WERI-Rb-1 (cell line): Measurements from ENCODE around the gene LRP1B.
A peak's percentile ranks its signal among the peaks of the same experiment; 100 is the strongest.

Experiments
- DNase-seq: peaks from one replicate; pipeline ENCODE4 v3.0.0-alpha.2; 2020
- H3K27ac ChIP-seq: fragments of 250-450 bp; sonication (Bioruptor Pico); 2 replicates; pipeline ENCODE4 v1.5.1; 2020; ENCODE audit warnings: mild to moderate bottlenecking, moderate library complexity
- H3K27me3 ChIP-seq: fragments of 250-450 bp; sonication (Bioruptor Pico); 2 replicates; pipeline ENCODE4 v1.5.1; 2021; ENCODE audit warnings: mild to moderate bottlenecking, low read depth, moderate library complexity; ENCODE audit not compliant: insufficient read depth, severe bottlenecking
- H3K36me3 ChIP-seq: fragments of 250-450 bp; sonication (Bioruptor Pico); 2 replicates; pipeline ENCODE4 v1.5.1; 2020; ENCODE audit warnings: mild to moderate bottlenecking, moderate library complexity
- H3K4me3 ChIP-seq: 2 replicates; pipeline ENCODE4 v1.5.1; 2011; ENCODE audit warnings: low read depth, mild to moderate bottlenecking, control low read depth, low read length
- H3K9me3 ChIP-seq: fragments of 250-450 bp; sonication (Bioruptor Pico); 2 replicates; pipeline ENCODE4 v1.5.1; 2021; ENCODE audit warnings: mild to moderate bottlenecking, moderate library complexity; ENCODE audit not compliant: severe bottlenecking
- CTCF ChIP-seq: IDR thresholded peaks from 2 replicates; pipeline ENCODE4 v1.5.1; 2011; ENCODE audit warnings: low read depth, mild to moderate bottlenecking, control low read depth, inconsistent platforms, low read length

Gene LRP1B

GRCh38 chr2:142170847-142171246 is 40.0 kb upstream of the LRP1B start:
- TF ChIP-seq CTCF = no peak
- no peak overlapping the region for H3K4me3 ChIP-seq

GRCh38 chr2:142165790-142166189 is 35.0 kb upstream of the LRP1B start:
- Histone ChIP-seq H3K27ac (no peak overlapping the region), H3K9me3 (no peaks in the 10 kb centered on the region), H3K27me3 (no peaks in the 10 kb centered on the region), H3K4me3 (no peak overlapping the region), H3K36me3 (no peaks in the 10 kb centered on the region)
- peak; percentile 66 for TF ChIP-seq CTCF
- DNase-seq = peak; percentile 66

More at GRCh38 chr2:142170847-142171246, 40.0 kb upstream of the LRP1B start:
- H3K36me3 ChIP-seq = no peaks in the 10 kb centered on the region
- H3K27me3 ChIP-seq = no peaks in the 10 kb centered on the region
- no peaks in the 10 kb centered on the region for H3K9me3 ChIP-seq
- H3K27ac ChIP-seq = no peak overlapping the region
- DNase-seq = no peak

GRCh38 chr2:142153601-142154000 is 22.8 kb upstream of the LRP1B start:
- DNase-seq = no peak
- H3K9me3 ChIP-seq = no peaks in the 10 kb centered on the region
- no peaks in the 10 kb centered on the region for H3K36me3 ChIP-seq
- H3K4me3 ChIP-seq = no peak overlapping the region
- H3K27ac ChIP-seq = no peak overlapping the region
- H3K27me3 ChIP-seq = no peaks in the 10 kb centered on the region
- TF ChIP-seq CTCF = no peak

DNA sequence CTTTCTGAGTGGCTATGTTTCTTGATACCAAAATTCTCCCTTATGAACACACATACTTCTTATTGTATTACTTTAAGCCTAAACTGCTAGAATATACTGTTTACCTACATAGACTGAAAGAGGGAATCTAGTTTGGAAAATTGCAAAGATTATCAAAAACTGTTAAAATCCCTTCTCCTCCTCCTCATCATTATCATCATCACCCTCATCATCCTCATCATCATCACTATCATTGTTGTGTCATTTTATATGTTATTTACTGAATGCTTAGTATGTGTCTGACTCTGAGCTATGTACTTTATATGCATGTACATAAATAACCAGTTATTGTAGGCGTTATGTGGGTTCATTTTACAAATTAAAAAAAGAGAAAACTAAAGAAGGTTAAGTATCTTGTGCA is 19.6 kb upstream of the LRP1B start:
- Histone ChIP-seq H3K4me3 (no peak overlapping the region), H3K27me3 (no peaks in the 10 kb centered on the region), H3K36me3 (no peaks in the 10 kb centered on the region), H3K27ac (no peak overlapping the region), H3K9me3 (no peaks in the 10 kb centered on the region)
- TF ChIP-seq CTCF = no peak
- no peak for DNase-seq

DNA sequence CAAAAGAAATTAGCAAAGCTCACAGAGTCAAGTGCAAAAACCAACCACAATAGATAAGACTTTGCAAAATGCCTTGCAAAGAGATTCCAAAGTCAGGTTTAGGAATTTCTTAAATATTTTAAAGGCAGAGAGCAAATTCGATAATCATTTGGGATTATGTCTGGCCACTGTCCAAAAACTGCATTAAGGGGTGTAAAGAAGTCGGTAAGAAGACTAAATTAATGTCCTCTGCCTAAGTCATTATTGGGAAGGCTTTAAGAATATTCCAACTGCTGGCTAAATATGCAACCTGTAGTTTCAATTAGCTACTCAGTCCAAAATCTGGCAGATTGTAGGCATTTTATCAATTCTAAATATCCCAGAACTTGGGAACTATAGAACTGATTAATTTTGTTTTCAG is 13.7 kb upstream of the LRP1B start:
- no peak for DNase-seq
- no peaks in the 10 kb centered on the region for H3K9me3 ChIP-seq
- H3K27ac ChIP-seq = no peak overlapping the region
- H3K4me3 ChIP-seq = no peak overlapping the region
- no peaks in the 10 kb centered on the region for H3K27me3 ChIP-seq
- no peaks in the 10 kb centered on the region for H3K36me3 ChIP-seq
- TF ChIP-seq CTCF = no peak

DNA sequence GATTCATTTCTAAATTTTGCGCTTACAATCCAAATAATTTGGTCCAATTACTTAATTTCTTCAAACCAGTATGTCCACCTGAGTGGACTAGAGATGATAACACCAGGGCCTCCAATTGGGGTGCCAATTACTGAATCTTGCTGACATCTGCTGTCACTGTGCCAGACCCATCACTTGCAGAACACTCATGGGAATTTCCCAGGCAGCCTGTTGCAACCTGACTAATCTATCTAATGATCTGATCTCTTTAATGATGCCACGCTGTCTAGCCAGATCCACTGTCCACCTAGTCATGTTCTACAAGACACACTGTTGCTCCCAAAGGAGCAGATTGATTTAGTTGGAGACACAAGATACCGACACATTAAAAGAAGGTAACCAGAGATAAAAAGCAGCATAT is 11.8 kb upstream of the LRP1B start:
- H3K9me3 ChIP-seq = no peaks in the 10 kb centered on the region
- no peaks in the 10 kb centered on the region for H3K36me3 ChIP-seq
- TF ChIP-seq CTCF = no peak
- no peak overlapping the region for H3K27ac ChIP-seq
- DNase-seq = peak; percentile 8
- H3K4me3 ChIP-seq = no peak overlapping the region
- no peaks in the 10 kb centered on the region for H3K27me3 ChIP-seq
